Spleen (tissue), 11 donors: Measurements from ENCODE around the gene TBX2. TPM values are rescaled to one million over a fixed set of nuclear protein-coding genes. Genes with fewer than 3 reads are reported as not detected.
A peak's percentile ranks its signal among the peaks of the same experiment; 100 is the strongest.

Experiments
- DNase-seq: peaks from one replicate; pipeline ENCODE4 v3.0.0-alpha.2; 2020
- H3K27ac ChIP-seq, 8 donors: fragments of 200-600 bp; sonication (generic) in 7 of 8; 1 replicate in 4 of 8; 2 replicates in 4 of 8; pipeline versions ENCODE4 v1.5.0 to v1.8.0; 2016 to 2021; ENCODE audit warnings: inconsistent platforms in 4 of 8, mild to moderate bottlenecking in 4 of 8, moderate library complexity in 1 of 8
- H3K27me3 ChIP-seq, 7 donors: fragments of 200-600 bp; sonication (generic) in 6 of 7; replicated peaks in 1 of 7; 1 replicate in 4 of 7; 2 replicates in 3 of 7; pipeline versions ENCODE4 v1.5.0 to v1.8.0; 2016 to 2021; ENCODE audit warnings: inconsistent platforms in 3 of 7, mild to moderate bottlenecking in 1 of 7
- H3K36me3 ChIP-seq, 6 donors: fragments of 200-600 bp; sonication (generic) in 5 of 6; 1 replicate in 4 of 6; 2 replicates in 2 of 6; pipeline versions ENCODE4 v1.5.0 to v1.8.0; 2016 to 2021; ENCODE audit warnings: inconsistent platforms in 2 of 6
- H3K4me1 ChIP-seq, 6 donors: fragments of 200-600 bp; sonication (generic) in 5 of 6; 1 replicate in 3 of 6; 2 replicates in 3 of 6; pipeline versions ENCODE4 v1.5.0 to v1.8.0; 2016 to 2021; ENCODE audit warnings: inconsistent platforms in 3 of 6
- H3K4me3 ChIP-seq, 8 donors: fragments of 200-600 bp; sonication (generic) in 7 of 8; 1 replicate in 4 of 8; 2 replicates in 4 of 8; pipeline versions ENCODE4 v1.5.0 to v1.8.0; 2016 to 2021; ENCODE audit warnings: inconsistent platforms in 4 of 8, mild to moderate bottlenecking in 4 of 8, moderate library complexity in 2 of 8
- H3K9me3 ChIP-seq, 8 donors: fragments of 200-600 bp; sonication (generic) in 7 of 8; 1 replicate in 4 of 8; 2 replicates in 4 of 8; pipeline versions ENCODE4 v1.5.0 to v1.8.0; 2016 to 2021; ENCODE audit warnings: inconsistent platforms in 4 of 8
- POLR2A ChIP-seq, 3 donors: fragments of 450-650 bp; IDR thresholded peaks; one replicate each; pipeline ENCODE4 v1.5.1; 2017; ENCODE audit warnings: antibody characterized with exemption in 3 of 3, mild to moderate bottlenecking in 1 of 3
- POLR2AphosphoS5 ChIP-seq, 3 donors: sonication (generic); formaldehyde crosslinking; IDR thresholded peaks; one replicate each; pipeline ENCODE4 v1.5.1; 2017; ENCODE audit warnings: antibody characterized with exemption in 3 of 3
- WGBS, 5 donors: extraction: QIAGEN DNeasy Blood & Tissue Kit in 3 of 5; methylation state at CpG; one replicate each; pipeline versions ENCODE4 v1.1.5 to v1.1.7; 2013 to 2018; 5-methylcytosine and 5-hydroxymethylcytosine counted together
- intact Hi-C: fragments of 100-400 bp; cut with DNase I; formaldehyde crosslinking; loops from one replicate; pipeline ENCODE4 v1.15.0; 2023; ENCODE audit warnings: low total_unique reads
- polyA plus RNA-seq, 3 donors: library from polyadenylated mRNA; stranded (reverse); fragments of 200-250 nt; gene quantifications; one replicate each; pipeline ENCODE4 v1.2.1, GENCODE V29; 2013
- total RNA-seq, 7 donors: library from RNA; depleted of rRNA in 3 of 7; stranded (reverse); fragments of >200 nt in 3 of 7; fragmentation: NEBNext Ultra II Directional in 4 of 7; extraction: Animal tissue kit (Norgen Biotek cat#: 25700) in 4 of 7; gene quantifications; one replicate each; pipeline versions ENCODE4 v1.1.0 to v1.2.1, GENCODE V29; 2016 to 2021
- TF ChIP-seq, protein P1 (sequence below), 11 experiments: fragments of 200-600 bp in 7 of 11; fragments of 450-650 bp in 4 of 11; sonication (generic) in 4 of 11; IDR thresholded peaks in 8 of 11; conservative IDR thresholded peaks in 3 of 11; 1 replicate in 7 of 11; 2 replicates in 4 of 11; pipeline versions ENCODE4 v1.4.0 to v1.8.0; 2016 to 2021; ENCODE audit warnings: antibody characterized with exemption in 11 of 11, inconsistent platforms in 4 of 11, mild to moderate bottlenecking in 1 of 11
- donor health status: healthy with polysubstance abuse.
- donor health status: DM: no; HTN: no; CAD: no; lungs with moderate emphysema.
- donor health status: DM: no; HTN: no; CAD: no.
- donor health status: Bipolar disorder and iron deficiency.
- donor health status: healthy.
- donor health status: DM: no; HTN: no; CAD: no.
- donor health status: DM: yes; HTN: yes; CAD: no.

The TBX2 gene
- total and polyA plus RNA-seq, 10 donors, result 6.4 to 57.6 (median 24.1) TPM

DNA sequence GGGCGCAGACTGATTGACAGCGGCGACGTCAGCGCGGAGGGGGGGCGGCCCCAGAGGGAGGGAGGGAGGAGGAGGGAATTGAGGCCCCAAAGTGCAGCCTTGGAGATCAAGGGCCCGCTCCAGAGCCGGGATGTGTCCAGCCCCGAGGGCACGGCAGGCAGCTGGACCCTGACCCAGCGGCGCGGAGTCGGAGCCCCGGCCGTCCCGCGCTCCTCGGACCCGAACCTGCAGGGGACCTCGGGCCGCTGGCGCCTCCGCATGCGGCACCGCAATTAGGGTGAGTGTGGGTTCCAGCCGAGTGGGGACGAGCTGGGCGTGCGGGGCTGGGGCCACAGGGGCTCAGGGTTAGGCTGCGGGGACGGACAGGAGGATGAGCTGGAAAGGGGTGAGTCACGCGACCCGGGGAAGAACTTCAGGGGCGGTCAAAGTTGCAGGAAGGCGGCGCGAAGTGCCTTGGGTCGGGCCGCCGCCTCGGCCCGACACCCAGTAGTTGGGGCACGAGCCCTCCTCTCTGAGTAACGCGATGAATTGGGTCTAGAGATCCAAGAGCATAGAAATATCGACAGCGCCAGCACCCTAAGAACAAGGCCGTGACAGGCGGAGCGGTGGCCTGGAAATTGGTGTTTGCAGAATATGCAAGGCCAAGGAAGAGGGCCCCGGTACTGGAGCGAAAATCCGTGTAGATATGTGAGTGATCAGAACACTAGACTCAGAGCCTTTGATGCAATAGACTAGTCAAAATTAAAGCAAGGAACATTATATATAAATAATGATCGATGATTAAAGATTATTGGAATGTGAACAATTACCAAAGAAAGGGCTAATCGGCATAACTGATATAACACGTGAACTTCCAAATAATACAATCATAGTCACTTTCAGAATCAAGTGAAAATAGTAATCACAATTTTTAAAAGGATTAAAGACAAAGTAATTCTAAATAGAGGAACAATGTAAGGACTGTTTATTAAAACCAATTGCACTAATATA is 53.0 kb downstream of the TBX2 start, which contains the start of gene TBX4:
TBX4 (plus strand) TSS at position 122 of the 990 bp plus-strand sequence. CDS start 4,069 bp downstream, outside the sequence.
- intact Hi-C loops, result no loop called here
- TF ChIP-seq POLR2AphosphoS5 (IDR thresholded peaks at IDR 0.05) (no peak), POLR2A (IDR thresholded peaks at IDR 0.05) (no peak)
- TF ChIP-seq, protein P1, sequence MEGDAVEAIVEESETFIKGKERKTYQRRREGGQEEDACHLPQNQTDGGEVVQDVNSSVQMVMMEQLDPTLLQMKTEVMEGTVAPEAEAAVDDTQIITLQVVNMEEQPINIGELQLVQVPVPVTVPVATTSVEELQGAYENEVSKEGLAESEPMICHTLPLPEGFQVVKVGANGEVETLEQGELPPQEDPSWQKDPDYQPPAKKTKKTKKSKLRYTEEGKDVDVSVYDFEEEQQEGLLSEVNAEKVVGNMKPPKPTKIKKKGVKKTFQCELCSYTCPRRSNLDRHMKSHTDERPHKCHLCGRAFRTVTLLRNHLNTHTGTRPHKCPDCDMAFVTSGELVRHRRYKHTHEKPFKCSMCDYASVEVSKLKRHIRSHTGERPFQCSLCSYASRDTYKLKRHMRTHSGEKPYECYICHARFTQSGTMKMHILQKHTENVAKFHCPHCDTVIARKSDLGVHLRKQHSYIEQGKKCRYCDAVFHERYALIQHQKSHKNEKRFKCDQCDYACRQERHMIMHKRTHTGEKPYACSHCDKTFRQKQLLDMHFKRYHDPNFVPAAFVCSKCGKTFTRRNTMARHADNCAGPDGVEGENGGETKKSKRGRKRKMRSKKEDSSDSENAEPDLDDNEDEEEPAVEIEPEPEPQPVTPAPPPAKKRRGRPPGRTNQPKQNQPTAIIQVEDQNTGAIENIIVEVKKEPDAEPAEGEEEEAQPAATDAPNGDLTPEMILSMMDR (IDR thresholded peaks at IDR 0.05 in 8 of 11, conservative IDR thresholded peaks at IDR 0.05 in 3 of 11), result peak in 1 of 11 experiments; percentile 5

DNA sequence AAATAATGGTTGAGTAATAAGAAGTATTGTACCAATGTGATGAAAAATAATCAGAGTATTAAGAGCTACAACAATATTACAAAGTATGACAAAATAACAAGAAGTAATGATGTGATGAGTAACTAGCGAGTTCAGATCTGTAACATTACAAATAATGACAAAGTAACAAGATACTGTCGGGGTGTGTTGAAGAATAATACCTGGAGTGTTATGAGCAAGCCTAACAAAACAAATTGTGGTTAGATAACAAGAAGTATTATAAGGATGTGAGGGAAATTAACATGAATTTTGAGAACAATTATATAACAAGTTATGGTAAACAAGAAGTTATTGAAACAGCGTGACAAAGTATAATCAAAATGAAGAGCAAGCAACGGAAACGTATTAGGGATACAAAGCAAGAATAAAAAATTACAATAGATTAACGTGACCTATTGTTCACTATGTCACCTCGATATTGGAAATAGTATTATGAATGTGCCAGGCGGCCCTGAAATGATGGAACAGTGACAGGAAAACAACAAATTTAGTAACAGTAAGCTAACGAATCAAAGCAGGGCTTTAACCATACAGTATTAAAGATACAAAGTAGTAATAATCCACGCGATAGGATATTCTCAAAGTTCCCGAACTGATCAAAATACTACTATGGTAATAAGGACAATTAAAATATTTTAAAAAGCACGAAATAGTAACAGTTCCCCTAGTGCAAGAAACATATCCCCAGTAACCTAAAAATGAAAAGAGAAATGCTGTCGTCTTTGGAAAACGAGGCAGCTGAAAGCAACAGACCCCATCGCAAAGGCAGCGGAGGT is 54.1 kb downstream of the TBX2 start:
- TF ChIP-seq, protein P1 (IDR thresholded peaks at IDR 0.05 in 8 of 11, conservative IDR thresholded peaks at IDR 0.05 in 3 of 11), result no peak
- TF ChIP-seq POLR2A (IDR thresholded peaks at IDR 0.05) (no peak), POLR2AphosphoS5 (IDR thresholded peaks at IDR 0.05) (no peak)
- peaks cover 20 to 69% (median 43%) of the 10 kb centered on the region in 6 donors for H3K4me1 ChIP-seq
- H3K4me3 ChIP-seq, result peak overlapping the region in 1 of 8 donors; percentile 42
- H3K27me3 ChIP-seq, result peaks cover 20 to 100% (median 84%) of the 10 kb centered on the region in 7 donors
- H3K9me3 ChIP-seq, result no peaks in the 10 kb centered on the region
- no peak overlapping the region for H3K27ac ChIP-seq
- DNase-seq, result no peak
- intact Hi-C loops, result no loop called here
- 16 to 19% (median 19%) methylated on average over 17 of the region's 17 CpGs for WGBS, 5 donors
- no peaks in the 10 kb centered on the region for H3K36me3 ChIP-seq

More for the DNA sequence above, 53.0 kb downstream of the TBX2 start, which contains the start of gene TBX4:
- Histone ChIP-seq H3K4me1 (peaks cover 17 to 59% (median 40%) of the 10 kb centered on the region in 6 donors), H3K27ac (no peak within 1 kb of the TSS), H3K9me3 (no peaks in the 10 kb centered on the region), H3K4me3 (peak within 1 kb of the TSS in 7 of 8 donors; percentile 2 to 60 (median 25)), H3K36me3 (no peaks in the 10 kb centered on the region), H3K27me3 (peaks cover 20 to 100% (median 72%) of the 10 kb centered on the region in 7 donors)
- WGBS, 5 donors, result 8 to 12% (median 11%) methylated on average over 52 to 59 of the region's 59 CpGs
- DNase-seq, result no peak

DNA sequence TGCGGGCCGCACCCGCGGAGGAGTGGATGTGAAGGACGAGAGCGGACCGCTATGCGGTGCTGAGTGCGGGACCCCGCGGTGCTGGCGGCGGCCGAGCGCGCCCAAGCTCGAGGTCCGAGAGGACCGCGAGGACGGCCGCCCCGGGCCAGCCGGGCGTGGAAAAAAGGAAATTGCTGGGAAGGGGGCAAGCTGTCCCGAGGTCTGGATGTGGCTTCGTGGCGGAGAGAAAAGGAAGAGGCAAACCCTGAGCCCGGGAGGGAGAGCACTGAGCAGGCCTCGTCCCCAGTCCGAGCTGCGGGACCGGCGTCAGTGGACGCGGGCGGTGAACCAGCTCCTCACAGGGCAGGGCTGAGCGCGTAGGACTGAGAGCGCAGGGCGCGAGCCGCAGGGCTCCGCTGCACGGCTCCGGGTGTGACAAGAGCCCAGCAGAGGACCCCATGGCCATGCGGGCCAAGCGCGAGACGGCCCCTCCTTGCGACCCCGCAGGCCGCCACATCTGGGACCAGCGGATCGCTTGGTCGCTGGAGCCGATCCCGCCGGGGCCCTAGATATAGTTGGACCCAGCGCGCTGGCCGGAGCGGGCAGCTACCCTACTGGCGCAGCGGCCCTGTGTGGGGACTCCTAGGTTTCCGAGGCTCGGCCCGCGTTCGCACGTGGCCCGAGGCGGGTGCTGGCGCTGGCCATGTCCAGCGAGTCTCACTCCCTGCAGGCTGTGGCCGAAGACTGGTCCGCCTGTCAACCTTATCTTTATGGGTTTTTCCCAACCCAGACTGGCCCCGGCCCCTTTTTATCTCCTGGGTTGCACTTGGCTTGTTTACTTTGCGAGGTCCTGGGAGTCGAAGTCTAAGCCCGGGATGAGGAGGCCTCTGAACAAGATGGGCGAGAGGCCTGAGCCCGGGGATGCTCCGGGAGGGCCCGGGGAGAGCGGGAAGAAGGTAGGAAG is 55.0 kb downstream of the TBX2 start:
- DNase-seq, result peak; percentile 72
- H3K27ac ChIP-seq, result no peak overlapping the region
- intact Hi-C loops, result no loop called here
- no peaks in the 10 kb centered on the region for H3K36me3 ChIP-seq
- H3K9me3 ChIP-seq, result no peaks in the 10 kb centered on the region
- WGBS, 5 donors, result 7 to 15% (median 12%) methylated on average over 69 to 86 of the region's 86 CpGs
- H3K4me3 ChIP-seq, result peak overlapping the region in 1 of 8 donors; percentile 42
- TF ChIP-seq, protein P1 (IDR thresholded peaks at IDR 0.05 in 8 of 11, conservative IDR thresholded peaks at IDR 0.05 in 3 of 11), result no peak
- TF ChIP-seq POLR2AphosphoS5 (IDR thresholded peaks at IDR 0.05), result no peak
- no peak for TF ChIP-seq POLR2A (IDR thresholded peaks at IDR 0.05)
- H3K27me3 ChIP-seq, result peaks cover 20 to 100% (median 93%) of the 10 kb centered on the region in 7 donors
- H3K4me1 ChIP-seq, result peaks cover 20 to 69% (median 43%) of the 10 kb centered on the region in 6 donors
